Psoas muscle (tissue), 8 donors: ENCODE data around the gene RAPGEF3. TPM values are rescaled to one million over a fixed set of nuclear protein-coding genes. Genes with fewer than 3 reads are reported as not detected.

Experiments
- ATAC-seq, 4 donors: fragments of 200-7000 bp; cut with Tn5 transposase; one replicate each; pipeline ENCODE4 v1.9.1; 2020; ENCODE audit warnings: moderate library complexity in 3 of 4, mild to moderate bottlenecking in 2 of 4
- DNase-seq, 2 donors: peaks; one replicate each; pipeline ENCODE4 v3.0.0-alpha.2; 2020
- H3K27ac ChIP-seq: fragments of 200-600 bp; one replicate; pipeline ENCODE4 v1.8.0; 2022
- H3K27me3 ChIP-seq, 3 donors: fragments of 200-600 bp in 1 of 3; one replicate each; pipeline versions ENCODE4 v1.6.1 to v1.8.0; 2013 to 2022; ENCODE audit warnings: low read length in 2 of 3, mild to moderate bottlenecking in 2 of 3, moderate library complexity in 1 of 3; ENCODE audit not compliant: insufficient read depth in 3 of 3
- H3K36me3 ChIP-seq, 2 donors: fragments of 200-600 bp in 1 of 2; one replicate each; pipeline versions ENCODE4 v1.6.1 to v1.8.0; 2013 to 2022; ENCODE audit warnings: low read depth in 1 of 2, mild to moderate bottlenecking in 1 of 2, moderate library complexity in 1 of 2; ENCODE audit not compliant: insufficient read depth in 1 of 2
- H3K4me1 ChIP-seq: fragments of 200-600 bp; one replicate; pipeline ENCODE4 v1.8.0; 2022
- H3K4me3 ChIP-seq: fragments of 200-600 bp; one replicate; pipeline ENCODE4 v1.8.0; 2022; ENCODE audit warnings: mild to moderate bottlenecking
- H3K9me3 ChIP-seq: fragments of 200-600 bp; one replicate; pipeline ENCODE4 v1.8.0; 2022
- WGBS, 3 donors: extraction: QIAGEN DNeasy Blood & Tissue Kit; methylation state at CpG; one replicate each; pipeline versions ENCODE4 v1.1.6 to v1.1.7; 2013; 5-methylcytosine and 5-hydroxymethylcytosine counted together
- intact Hi-C, 2 donors: fragments of 100-400 bp; cut with DNase I; formaldehyde crosslinking; loops; one replicate each; pipeline versions ENCODE4 v1.11.0 to v1.14.2; 2022
- polyA plus RNA-seq, 3 donors: library from polyadenylated mRNA; stranded (reverse); fragments of 200-250 nt; gene quantifications; one replicate each; pipeline ENCODE4 v1.2.3, GENCODE V29; 2013
- total RNA-seq, 4 donors: library from RNA; stranded (reverse); fragmentation: NEBNext Ultra II Directional in 2 of 4; extraction: Animal tissue kit (Norgen Biotek cat#: 25700) in 2 of 4; gene quantifications; one replicate each; pipeline versions ENCODE4 v1.2.1 to v1.2.4, GENCODE V29; 2021 to 2023
- TF ChIP-seq, protein P1 (sequence below): fragments of 200-600 bp; IDR thresholded peaks from one replicate; pipeline ENCODE4 v1.8.0; 2022; ENCODE audit warnings: antibody characterized with exemption
- donor health status: healthy with polysubstance abuse.
- donor health status: DM: no; HTN: no; CAD: no; lungs with moderate emphysema.
- donor health status: Bipolar disorder and iron deficiency.
- donor health status: healthy.
- donor health status: DM: yes; HTN: yes; CAD: no.
- donor health status: DM: no; HTN: no; CAD: no.
- donor health status: DM: no; HTN: no; CAD: no.
- donor health status: DM: yes; HTN: yes; CAD: no.

RAPGEF3 gene
- total and polyA plus RNA-seq, 7 donors, result 5.1 to 29.9 (median 14.7) TPM

DNA sequence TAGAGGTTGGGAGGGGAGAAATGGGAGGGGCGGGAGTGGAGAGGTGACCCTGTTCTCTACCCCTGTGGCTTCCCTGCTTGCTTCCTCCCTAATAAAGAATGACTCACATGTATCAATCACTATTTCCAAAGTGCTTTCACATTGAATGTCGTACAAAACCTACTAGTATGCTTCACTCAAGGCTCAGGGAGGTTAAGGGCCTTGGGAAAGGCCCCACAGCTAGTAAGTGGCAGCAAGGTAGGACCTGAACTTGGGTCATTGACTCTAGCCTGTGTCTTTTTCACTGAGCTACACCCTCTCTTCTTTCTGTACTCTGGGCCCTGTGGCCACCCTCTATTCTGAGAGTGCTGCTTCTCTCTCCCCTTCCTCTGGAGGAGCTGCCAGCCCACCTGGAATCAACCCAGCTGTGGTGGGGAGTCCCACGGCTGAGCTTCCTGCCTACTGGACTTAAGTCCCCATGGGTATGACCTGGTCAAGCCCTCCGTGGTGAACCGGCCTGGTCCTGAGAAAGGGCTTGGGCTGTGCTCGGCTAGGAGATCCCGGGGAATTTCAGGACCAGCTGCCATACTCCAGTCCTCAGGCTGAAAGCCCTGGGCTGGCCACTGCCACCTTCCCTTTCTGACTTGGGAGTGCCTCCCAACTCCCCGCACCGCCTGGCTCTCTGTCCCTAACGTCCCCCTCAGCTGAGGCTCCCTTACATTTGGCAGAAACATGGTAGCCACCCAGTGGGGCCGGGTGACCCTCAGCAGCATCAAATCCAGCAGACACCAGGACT lies 27.4 kb upstream of the RAPGEF3 start:
- no peak for DNase-seq
- no peaks in the 10 kb centered on the region for H3K9me3 ChIP-seq

DNA sequence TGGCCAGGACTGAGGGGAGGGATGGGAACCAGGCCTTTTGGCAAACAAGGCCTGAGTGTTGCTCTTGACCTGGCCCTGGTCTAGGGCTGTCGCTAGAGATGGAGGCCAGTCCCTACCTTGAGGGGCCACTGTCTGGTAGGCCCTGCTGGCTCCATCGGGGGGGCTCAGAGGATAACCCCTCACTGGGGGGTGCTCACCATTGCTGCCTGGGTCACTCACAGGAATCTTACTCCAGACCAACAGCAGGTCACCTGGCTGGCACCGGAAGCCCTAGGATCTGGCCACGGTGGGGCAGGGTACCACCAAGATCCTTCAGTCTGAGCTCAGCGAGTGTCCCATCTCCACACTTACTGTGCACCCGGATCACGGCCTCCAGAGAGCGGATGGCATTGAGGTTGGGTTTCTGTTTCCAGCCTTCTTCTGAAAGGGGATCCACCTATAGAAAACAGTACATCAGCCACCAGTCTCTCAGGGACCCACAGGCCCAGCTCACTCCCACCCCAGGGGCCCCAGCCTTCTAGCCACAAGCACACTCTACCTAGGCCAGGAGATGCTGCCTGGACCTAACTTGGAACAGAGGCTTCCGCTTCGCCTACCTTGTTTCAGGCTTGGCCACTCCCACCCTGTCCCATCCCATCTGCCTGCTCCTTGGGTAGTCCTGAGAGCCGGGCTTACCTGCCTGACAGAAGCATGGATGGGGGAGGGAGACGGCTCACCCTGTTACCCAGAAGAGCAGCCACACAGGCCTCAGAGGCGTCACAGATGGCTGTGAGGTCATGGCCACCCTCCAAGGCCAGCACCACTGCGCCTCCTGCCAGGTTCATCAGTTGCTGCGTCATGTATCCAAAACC lies 26.6 kb upstream of the RAPGEF3 start:
- H3K4me1 ChIP-seq, result no peaks in the 10 kb centered on the region
- WGBS, 3 donors, result 79 to 83% (median 80%) methylated on average over 15 of the region's 15 CpGs
- no peak overlapping the region for H3K4me3 ChIP-seq
- H3K27ac ChIP-seq, result no peak overlapping the region
- no peak for DNase-seq
- intact Hi-C loops, result no loop called here
- TF ChIP-seq, protein P1, sequence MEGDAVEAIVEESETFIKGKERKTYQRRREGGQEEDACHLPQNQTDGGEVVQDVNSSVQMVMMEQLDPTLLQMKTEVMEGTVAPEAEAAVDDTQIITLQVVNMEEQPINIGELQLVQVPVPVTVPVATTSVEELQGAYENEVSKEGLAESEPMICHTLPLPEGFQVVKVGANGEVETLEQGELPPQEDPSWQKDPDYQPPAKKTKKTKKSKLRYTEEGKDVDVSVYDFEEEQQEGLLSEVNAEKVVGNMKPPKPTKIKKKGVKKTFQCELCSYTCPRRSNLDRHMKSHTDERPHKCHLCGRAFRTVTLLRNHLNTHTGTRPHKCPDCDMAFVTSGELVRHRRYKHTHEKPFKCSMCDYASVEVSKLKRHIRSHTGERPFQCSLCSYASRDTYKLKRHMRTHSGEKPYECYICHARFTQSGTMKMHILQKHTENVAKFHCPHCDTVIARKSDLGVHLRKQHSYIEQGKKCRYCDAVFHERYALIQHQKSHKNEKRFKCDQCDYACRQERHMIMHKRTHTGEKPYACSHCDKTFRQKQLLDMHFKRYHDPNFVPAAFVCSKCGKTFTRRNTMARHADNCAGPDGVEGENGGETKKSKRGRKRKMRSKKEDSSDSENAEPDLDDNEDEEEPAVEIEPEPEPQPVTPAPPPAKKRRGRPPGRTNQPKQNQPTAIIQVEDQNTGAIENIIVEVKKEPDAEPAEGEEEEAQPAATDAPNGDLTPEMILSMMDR, result no peak
- no peaks in the 10 kb centered on the region for H3K9me3 ChIP-seq
- H3K36me3 ChIP-seq, result peaks cover 5 to 95% of the 10 kb centered on the region in 2 donors
- no peaks in the 10 kb centered on the region for H3K27me3 ChIP-seq
- ATAC-seq, result no peak

More for the DNA sequence above, 27.4 kb upstream of the RAPGEF3 start:
- Histone ChIP-seq H3K4me1 (no peaks in the 10 kb centered on the region), H3K27me3 (no peaks in the 10 kb centered on the region), H3K27ac (no peak overlapping the region), H3K36me3 (peaks cover 6 to 97% of the 10 kb centered on the region in 2 donors), H3K4me3 (no peak overlapping the region)
- intact Hi-C loops, result no loop called here
- ATAC-seq, result no peak
- WGBS, 3 donors, result 72 to 75% (median 74%) methylated on average over 11 of the region's 11 CpGs
- TF ChIP-seq, protein P1, result no peak

DNA sequence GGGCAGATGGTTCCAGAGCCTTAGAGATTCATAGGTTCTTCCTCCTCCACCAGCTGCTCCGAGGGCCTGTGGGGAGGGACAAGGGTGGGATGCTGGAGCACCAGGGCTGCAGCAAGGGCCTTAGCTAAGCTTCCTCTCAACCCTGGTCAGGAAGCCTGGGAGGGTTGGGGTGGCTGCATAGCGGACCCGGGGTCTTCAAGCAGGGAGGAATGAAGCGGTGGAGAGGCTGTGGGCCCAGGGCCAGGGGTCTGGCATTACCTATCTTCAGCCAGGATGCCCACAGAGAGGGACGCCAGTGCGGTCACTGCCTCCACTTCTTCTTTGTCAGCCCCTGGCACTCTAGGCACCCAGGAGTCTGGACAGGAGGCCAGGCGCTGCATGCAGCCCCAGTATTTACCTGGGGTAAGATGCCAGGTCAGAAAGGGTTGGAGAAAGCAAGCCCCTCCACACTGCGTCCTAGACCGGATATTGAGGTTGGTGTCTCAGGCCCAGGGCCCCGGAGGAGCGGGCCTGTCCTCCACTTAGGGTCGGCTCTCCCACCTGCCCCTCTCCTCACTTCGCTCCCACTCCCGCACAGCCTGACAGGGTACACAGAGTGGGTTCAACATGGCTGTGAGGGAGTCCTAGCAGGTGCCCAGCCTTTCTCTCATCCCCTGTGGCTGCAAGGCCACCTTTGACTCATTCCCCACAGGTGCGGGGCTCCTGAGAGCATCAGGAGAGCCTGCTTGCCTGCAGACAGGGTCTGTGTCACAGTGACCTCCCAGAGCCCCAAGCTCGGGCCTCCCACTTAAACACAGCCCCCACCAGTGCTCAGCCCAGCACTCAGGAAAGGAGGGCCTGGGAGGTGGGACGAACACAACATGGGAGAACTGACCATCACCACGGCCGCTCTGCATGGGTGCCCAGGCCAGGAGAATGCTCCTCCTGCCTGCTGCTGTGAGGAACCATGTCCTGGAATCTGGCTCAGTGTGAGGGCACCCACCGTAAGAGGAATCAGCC lies 25.4 kb upstream of the RAPGEF3 start:
- Histone ChIP-seq H3K4me3 (no peak overlapping the region), H3K4me1 (peaks cover under 1% of the 10 kb centered on the region), H3K27ac (no peak overlapping the region), H3K9me3 (no peaks in the 10 kb centered on the region), H3K27me3 (no peaks in the 10 kb centered on the region), H3K36me3 (peaks cover 5 to 88% of the 10 kb centered on the region in 2 donors)
- TF ChIP-seq, protein P1, result no peak
- no peak for ATAC-seq
- intact Hi-C loops, result no loop called here
- no peak for DNase-seq
- 80 to 88% (median 83%) methylated on average over 19 to 20 of the region's 20 CpGs for WGBS, 3 donors

DNA sequence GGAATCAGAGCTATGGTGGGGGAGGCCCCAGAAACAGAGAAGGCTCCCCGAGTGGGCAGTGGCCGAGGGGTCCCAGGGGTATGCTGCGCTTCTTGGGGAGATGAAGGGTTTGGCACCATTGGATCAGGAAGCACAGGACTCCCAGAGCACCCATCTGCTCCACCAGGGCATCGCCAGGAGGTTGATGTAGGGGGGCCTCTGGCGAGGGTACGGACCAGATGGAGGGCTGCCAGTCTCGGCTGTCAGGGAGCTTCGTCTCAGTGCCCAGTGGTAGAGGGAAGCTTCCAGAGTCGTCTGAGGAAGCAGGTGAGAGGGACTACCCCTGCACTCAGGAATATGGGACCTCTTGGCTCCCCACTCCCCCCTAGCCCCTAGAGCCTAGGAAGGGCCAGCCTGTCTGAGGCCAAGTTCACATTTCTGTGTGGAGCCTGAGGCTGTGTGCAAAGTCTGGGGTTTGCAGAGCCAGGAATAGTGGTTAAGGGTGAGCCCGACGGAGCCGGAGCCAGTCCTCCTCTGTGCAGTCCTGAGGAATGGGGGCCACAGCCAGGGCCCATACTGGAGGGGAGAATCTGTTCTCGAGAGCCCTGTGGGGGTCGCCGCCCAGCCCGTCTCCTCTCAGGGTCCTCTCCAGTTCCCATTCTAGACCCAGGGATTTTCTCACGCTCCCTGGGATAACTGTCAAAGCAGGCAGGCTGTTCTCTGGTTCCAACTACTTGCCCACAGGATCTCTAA lies 24.5 kb upstream of the RAPGEF3 start:
- Histone ChIP-seq H3K4me3 (no peak overlapping the region), H3K9me3 (no peaks in the 10 kb centered on the region), H3K36me3 (peaks cover 5 to 78% of the 10 kb centered on the region in 2 donors), H3K27ac (no peak overlapping the region), H3K27me3 (no peaks in the 10 kb centered on the region), H3K4me1 (peaks cover 10% of the 10 kb centered on the region)
- intact Hi-C loops, result no loop called here
- TF ChIP-seq, protein P1, result no peak
- no peak for DNase-seq
- no peak for ATAC-seq
- 70 to 80% (median 78%) methylated on average over 17 of the region's 17 CpGs for WGBS, 3 donors
